Trophoblast cell (in vitro differentiated cells and primary cell): ENCODE results near the gene REC8.

Experiments used
- DNase-seq, 2 donors: peaks; one replicate each; pipeline ENCODE4 v3.0.0-alpha.2; 2016
- H2AFZ ChIP-seq: 2 replicates; pipeline ENCODE4 v1.6.1; 2013; ENCODE audit warnings: low read length, moderate library complexity, mild to moderate bottlenecking; ENCODE audit not compliant: insufficient read depth, poor library complexity
- H2AK5ac ChIP-seq: 2 replicates; pipeline ENCODE4 v1.6.1; 2013; ENCODE audit warnings: mild to moderate bottlenecking, low read length
- H2BK120ac ChIP-seq: 2 replicates; pipeline ENCODE4 v1.6.1; 2013; ENCODE audit warnings: low read length, mild to moderate bottlenecking, moderate library complexity; ENCODE audit not compliant: insufficient read depth, poor library complexity
- H2BK12ac ChIP-seq: 2 replicates; pipeline ENCODE4 v1.6.1; 2013; ENCODE audit warnings: mild to moderate bottlenecking, low read length, moderate library complexity
- H2BK5ac ChIP-seq: 2 replicates; pipeline ENCODE4 v1.6.1; 2013; ENCODE audit warnings: low read length, low read depth, moderate library complexity, mild to moderate bottlenecking; ENCODE audit not compliant: poor library complexity
- H3K14ac ChIP-seq: 2 replicates; pipeline ENCODE4 v1.6.1; 2013; ENCODE audit warnings: mild to moderate bottlenecking, low read length
- H3K18ac ChIP-seq: 2 replicates; pipeline ENCODE4 v1.6.1; 2013; ENCODE audit warnings: mild to moderate bottlenecking, low read length
- H3K23ac ChIP-seq: 2 replicates; pipeline ENCODE4 v1.6.1; 2013; ENCODE audit warnings: low read length
- H3K27ac ChIP-seq: 2 replicates; pipeline ENCODE4 v1.5.1; 2013; ENCODE audit warnings: low read depth, mild to moderate bottlenecking, inconsistent platforms, low read length, moderate library complexity
- H3K27me3 ChIP-seq: 2 replicates; pipeline ENCODE4 v1.6.1; 2013; ENCODE audit warnings: inconsistent platforms, mild to moderate bottlenecking, low read length, moderate library complexity; ENCODE audit not compliant: insufficient read depth
- H3K36me3 ChIP-seq, 2 experiments: 1 replicate in 1 of 2; 2 replicates in 1 of 2; pipeline ENCODE4 v1.6.1; 2013; ENCODE audit warnings: low read length in 2 of 2, mild to moderate bottlenecking in 2 of 2, moderate library complexity in 1 of 2; ENCODE audit not compliant: insufficient read depth in 2 of 2, control insufficient read depth in 1 of 2
- H3K4ac ChIP-seq: 2 replicates; pipeline ENCODE4 v1.6.1; 2013; ENCODE audit warnings: low read depth, mild to moderate bottlenecking, low read length, moderate library complexity
- H3K4me1 ChIP-seq, 2 experiments: 1 replicate in 1 of 2; 2 replicates in 1 of 2; pipeline ENCODE4 v1.6.1; 2013; ENCODE audit warnings: low read length in 2 of 2, mild to moderate bottlenecking in 2 of 2, moderate library complexity in 1 of 2; ENCODE audit not compliant: insufficient read depth in 2 of 2, control insufficient read depth in 1 of 2
- H3K4me2 ChIP-seq: 2 replicates; pipeline ENCODE4 v1.6.1; 2013; ENCODE audit warnings: inconsistent platforms, mild to moderate bottlenecking, low read length, moderate library complexity
- H3K4me3 ChIP-seq: 2 replicates; pipeline ENCODE4 v1.5.1; 2013; ENCODE audit warnings: mild to moderate bottlenecking, low read depth, low read length, inconsistent platforms
- H3K79me1 ChIP-seq: one replicate; pipeline ENCODE4 v1.6.1; 2013; ENCODE audit warnings: low read length
- H3K79me2 ChIP-seq: 2 replicates; pipeline ENCODE4 v1.6.1; 2013; ENCODE audit warnings: low read length, mild to moderate bottlenecking; ENCODE audit not compliant: control insufficient read depth, insufficient read depth, poor library complexity
- H3K9ac ChIP-seq: 2 replicates; pipeline ENCODE4 v1.6.1; 2013; ENCODE audit warnings: mild to moderate bottlenecking, low read length
- H3K9me3 ChIP-seq: 2 replicates; pipeline ENCODE4 v1.6.1; 2013; ENCODE audit warnings: low read depth, mild to moderate bottlenecking, control low read depth, inconsistent platforms, low read length; ENCODE audit not compliant: insufficient read depth
- H4K12ac ChIP-seq: 2 replicates; pipeline ENCODE4 v1.6.1; 2013; ENCODE audit warnings: low read depth, mild to moderate bottlenecking, low read length, moderate library complexity
- H4K8ac ChIP-seq: 2 replicates; pipeline ENCODE4 v1.6.1; 2013; ENCODE audit warnings: low read depth, mild to moderate bottlenecking, low read length, moderate library complexity
- H4K91ac ChIP-seq: one replicate; pipeline ENCODE4 v1.6.1; 2013; ENCODE audit warnings: low read depth, mild to moderate bottlenecking, low read length, moderate library complexity
- WGBS: extraction: QIAGEN DNeasy Blood & Tissue Kit; methylation state at CpG from one replicate; pipeline ENCODE4 v1.1.7; 2013; ENCODE audit warnings: missing lambda C conversion rate; ENCODE audit not compliant: insufficient read length, insufficient coverage; ENCODE audit errors: extremely low coverage; 5-methylcytosine and 5-hydroxymethylcytosine counted together

The REC8 gene

GRCh38 chr14:24192933-24193332 is 21.1 kb downstream of the REC8 start:
- Histone ChIP-seq H4K8ac (no peak overlapping the region), H3K79me2 (peaks cover 15% of the 10 kb centered on the region), H2AFZ (no peak overlapping the region), H3K14ac (no peak overlapping the region), H3K9me3 (peaks cover 1% of the 10 kb centered on the region), H4K91ac (no peak overlapping the region), H2BK12ac (no peak overlapping the region), H3K23ac (no peak overlapping the region), H3K4me1 (peaks cover 9 to 10% of the 10 kb centered on the region in 2 experiments), H3K4me2 (no peak overlapping the region), H2AK5ac (no peak overlapping the region), H3K4ac (no peak overlapping the region), H2BK120ac (no peak overlapping the region), H3K4me3 (no peak overlapping the region), H3K36me3 (peaks cover 14 to 26% of the 10 kb centered on the region in 2 experiments), H3K27ac (no peak overlapping the region), H3K9ac (no peak overlapping the region), H3K18ac (no peak overlapping the region), H2BK5ac (no peak overlapping the region), H3K79me1 (peaks cover 15% of the 10 kb centered on the region), H3K27me3 (no peaks in the 10 kb centered on the region), H4K12ac (no peak overlapping the region)
- no peak for DNase-seq
- WGBS: no CpG with 5 or more reads among the region's 15 CpGs

- H3K4me1 ChIP-seq: peaks cover 8 to 10% of the 10 kb centered on the region in 2 experiments
- peak overlapping the region; percentile 84 for H2AFZ ChIP-seq
- peak overlapping the region; percentile 90 for H3K4ac ChIP-seq
- H2BK12ac ChIP-seq: no peak overlapping the region
- H3K9ac ChIP-seq: peak overlapping the region; percentile 23
- no peak overlapping the region for H3K27ac ChIP-seq
- peak overlapping the region; percentile 75 for H3K4me3 ChIP-seq
- H3K14ac ChIP-seq: peak overlapping the region; percentile 96
- peak overlapping the region; percentile 95 for H4K12ac ChIP-seq
- peaks cover 1% of the 10 kb centered on the region for H3K9me3 ChIP-seq
- H2BK5ac ChIP-seq: no peak overlapping the region
- H3K79me1 ChIP-seq: peaks cover 12% of the 10 kb centered on the region
- peak overlapping the region; percentile 57 for H3K18ac ChIP-seq
- H3K27me3 ChIP-seq: no peaks in the 10 kb centered on the region
- H4K91ac ChIP-seq: peak overlapping the region; percentile 91
- peaks cover 11% of the 10 kb centered on the region for H3K79me2 ChIP-seq
- no peak overlapping the region for H3K23ac ChIP-seq
- H3K4me2 ChIP-seq: peak overlapping the region; percentile 88
- WGBS: no CpG with 5 or more reads among the region's 7 CpGs
- H2BK120ac ChIP-seq: peak overlapping the region; percentile 87
- DNase-seq: no peak
- peak overlapping the region; percentile 90 for H4K8ac ChIP-seq
- H3K36me3 ChIP-seq: peaks cover 14 to 26% of the 10 kb centered on the region in 2 experiments
- H2AK5ac ChIP-seq: peak overlapping the region; percentile 59
These were observed 22.4 kb downstream of the REC8 start for GRCh38 chr14:24194186-24194872.

- Histone ChIP-seq H4K12ac (peak overlapping the region; percentile 95), H3K4ac (peak overlapping the region; percentile 90), H2AFZ (peak overlapping the region; percentile 84), H4K91ac (peak overlapping the region; percentile 91), H2BK120ac (peak overlapping the region; percentile 87), H2BK5ac (peak overlapping the region; percentile 87), H3K4me3 (peak overlapping the region; percentile 75), H4K8ac (peak overlapping the region; percentile 90), H3K18ac (peak overlapping the region; percentile 87), H3K27ac (peak overlapping the region; percentile 83), H3K9ac (peak overlapping the region; percentile 79), H3K27me3 (no peaks in the 10 kb centered on the region), H3K23ac (no peak overlapping the region), H3K9me3 (peaks cover 1% of the 10 kb centered on the region), H3K4me1 (peaks cover 6 to 8% of the 10 kb centered on the region in 2 experiments), H3K79me2 (peaks cover 11% of the 10 kb centered on the region), H3K4me2 (peak overlapping the region; percentile 88), H3K36me3 (peaks cover 14 to 24% of the 10 kb centered on the region in 2 experiments), H2AK5ac (peak overlapping the region; percentile 59), H3K14ac (peak overlapping the region; percentile 96), H3K79me1 (peaks cover 12% of the 10 kb centered on the region), H2BK12ac (no peak overlapping the region)
- WGBS: no CpG with 5 or more reads among the region's 8 CpGs
- no peak for DNase-seq
These were observed 22.9 kb downstream of the REC8 start for GRCh38 chr14:24194873-24195185.

- Histone ChIP-seq H3K14ac (peak within 1 kb of the TSS; percentile 96), H3K4me3 (peak within 1 kb of the TSS; percentile 75), H3K9me3 (peaks cover 1% of the 10 kb centered on the region), H3K4ac (peak within 1 kb of the TSS; percentile 90), H3K4me1 (peaks cover 6 to 8% of the 10 kb centered on the region in 2 experiments), H3K79me1 (peaks cover 12% of the 10 kb centered on the region), H2BK120ac (peak within 1 kb of the TSS; percentile 87), H4K8ac (peak within 1 kb of the TSS; percentile 90), H2BK5ac (peak within 1 kb of the TSS; percentile 87), H2BK12ac (no peak within 1 kb of the TSS), H3K79me2 (peaks cover 11% of the 10 kb centered on the region), H3K18ac (peak within 1 kb of the TSS; percentile 87), H3K27me3 (no peaks in the 10 kb centered on the region), H2AFZ (peak within 1 kb of the TSS; percentile 90), H3K27ac (peak within 1 kb of the TSS; percentile 83), H2AK5ac (peak within 1 kb of the TSS; percentile 59), H3K4me2 (peak within 1 kb of the TSS; percentile 88), H3K36me3 (peaks cover 14 to 20% of the 10 kb centered on the region in 2 experiments), H3K23ac (no peak within 1 kb of the TSS), H4K12ac (peak within 1 kb of the TSS; percentile 95), H3K9ac (peak within 1 kb of the TSS; percentile 79), H4K91ac (peak within 1 kb of the TSS; percentile 91)
- peak; percentile 64 to 80 for DNase-seq
- WGBS: no CpG with 5 or more reads among the region's 89 CpGs
These were observed 23.5 kb downstream of the REC8 start, which contains the start of gene TM9SF1 for GRCh38 chr14:24195186-24196070. Gene TM9SF1 (minus strand): TSS chr14:24195441. CDS start chr14:24195019, 422 bp downstream.
